GM21447 (cell line): Measurements from ENCODE around the gene DDAH1.

Experiments
- ATAC-seq: cut with Tn5 transposase; IDR thresholded peaks from one replicate; pipeline ENCODE4 v1.9.1; 2021; ENCODE audit not compliant: unreplicated experiment

Gene DDAH1

DNA sequence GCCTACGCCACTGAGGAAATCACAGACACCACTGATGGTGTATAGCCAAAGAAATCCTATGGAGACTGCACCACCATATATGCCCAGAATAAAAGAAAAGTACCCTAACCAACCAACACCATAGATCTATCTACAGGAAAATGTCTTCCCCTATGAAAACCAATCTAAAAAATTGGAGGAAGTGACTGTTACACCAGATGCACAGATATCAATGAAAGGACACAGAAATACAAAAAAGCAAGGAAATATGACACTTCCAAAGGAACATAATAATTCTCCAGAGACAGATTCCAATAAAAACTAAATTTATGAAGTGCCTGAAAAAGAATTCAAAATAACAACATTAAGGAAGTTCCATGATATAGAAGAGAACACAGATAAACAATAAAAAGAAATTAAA, 131.8 kb downstream of the DDAH1 start:
- ATAC-seq, result no peak

DNA sequence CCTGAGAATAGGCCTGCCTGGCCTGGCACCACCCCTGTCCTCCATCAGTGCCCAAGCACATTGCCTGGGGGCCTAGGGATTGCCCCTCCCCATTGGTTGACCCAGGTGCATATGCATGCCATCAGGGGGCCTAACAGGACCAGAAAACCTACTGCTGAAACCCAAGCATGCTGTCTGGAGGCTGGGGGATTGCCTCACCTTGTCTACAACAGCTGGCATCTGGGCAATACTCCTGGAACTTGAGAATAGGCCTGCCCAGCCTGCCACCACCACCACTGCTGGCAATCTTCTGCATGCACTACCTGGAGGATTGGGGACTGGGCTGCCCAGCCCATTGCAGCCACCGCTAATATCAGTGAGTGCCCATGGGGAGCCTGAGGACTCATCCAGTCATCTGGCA, 132.4 kb downstream of the DDAH1 start:
- ATAC-seq, result no peak

DNA sequence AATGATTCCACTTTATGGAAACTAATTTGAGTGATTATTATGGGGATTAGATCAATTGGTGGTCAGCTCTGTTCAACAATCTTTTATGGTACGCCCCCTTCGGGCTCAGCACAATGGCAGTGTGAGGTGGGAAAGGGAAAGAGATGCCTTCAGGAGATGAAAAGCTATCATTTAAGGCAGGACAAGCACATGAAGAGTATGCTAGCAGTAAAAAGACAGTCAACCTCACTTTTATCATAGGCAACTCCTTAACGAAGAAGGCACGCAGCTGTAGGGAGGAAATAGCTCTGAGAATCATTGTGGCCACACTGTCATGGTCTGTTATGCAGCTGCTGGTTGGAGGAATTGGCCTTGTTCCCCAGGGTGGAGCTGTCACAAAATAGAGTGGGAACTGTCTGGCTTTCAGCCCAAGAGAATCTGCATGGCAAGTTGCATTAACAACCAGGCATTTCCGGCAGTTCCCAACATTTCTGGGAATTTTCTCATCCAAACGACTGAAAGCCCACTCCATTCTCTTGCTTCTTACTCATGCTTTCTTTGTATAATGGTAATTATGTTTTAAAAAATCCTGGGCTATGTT, 134.2 kb downstream of the DDAH1 start:
- ATAC-seq, result no peak

DNA sequence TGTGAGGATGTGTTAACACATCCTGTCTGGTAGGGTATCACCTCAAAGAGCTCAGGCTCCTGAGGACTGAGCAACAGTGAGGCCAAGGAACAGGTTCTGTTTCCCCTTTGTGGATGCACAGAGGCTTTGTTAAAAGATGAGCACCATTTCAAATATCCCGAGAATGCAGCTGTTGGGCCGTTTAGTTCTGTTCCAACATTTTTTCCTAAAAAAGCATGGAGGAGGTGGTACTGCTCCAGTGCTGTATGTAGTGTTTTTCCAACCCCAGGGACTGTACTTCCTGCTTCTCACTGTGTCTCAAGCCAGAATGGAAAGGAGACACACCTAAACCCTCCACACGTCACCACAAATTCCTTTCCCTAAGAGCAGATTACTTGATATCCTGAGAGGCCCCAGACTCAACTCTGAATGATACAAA, 134.7 kb downstream of the DDAH1 start:
- ATAC-seq, result no peak

DNA sequence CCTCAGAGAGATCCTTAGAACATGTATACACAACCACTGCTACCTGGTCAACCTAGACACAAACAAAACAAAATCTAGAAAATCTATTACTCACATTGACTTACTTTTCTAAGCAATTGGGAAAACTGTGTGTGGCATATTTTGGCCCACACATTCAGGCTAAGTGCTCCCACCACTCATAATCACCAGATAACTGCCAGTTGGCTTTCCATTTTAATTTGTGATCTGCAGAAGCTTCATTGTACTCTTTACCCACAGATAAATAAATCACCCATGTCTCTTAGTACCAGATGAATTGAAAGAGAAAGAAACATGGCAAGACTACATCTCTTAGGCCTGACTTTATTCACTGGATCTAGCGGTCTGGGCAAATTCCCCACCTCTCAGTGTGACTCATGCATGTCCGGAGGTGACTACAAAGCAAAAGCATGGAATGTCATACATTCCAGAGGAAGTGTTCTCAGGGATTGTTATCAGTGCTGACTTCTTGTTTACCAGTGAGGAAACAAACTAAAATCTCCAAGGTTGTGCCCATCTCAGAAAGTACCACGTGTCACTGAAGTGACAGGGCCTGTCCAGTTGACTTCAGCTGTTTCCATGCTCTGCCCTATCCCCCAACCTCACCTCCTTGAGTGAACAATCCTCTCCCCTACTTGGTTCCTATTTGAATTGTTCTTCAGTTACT, 136.1 kb downstream of the DDAH1 start:
- ATAC-seq, result no peak

DNA sequence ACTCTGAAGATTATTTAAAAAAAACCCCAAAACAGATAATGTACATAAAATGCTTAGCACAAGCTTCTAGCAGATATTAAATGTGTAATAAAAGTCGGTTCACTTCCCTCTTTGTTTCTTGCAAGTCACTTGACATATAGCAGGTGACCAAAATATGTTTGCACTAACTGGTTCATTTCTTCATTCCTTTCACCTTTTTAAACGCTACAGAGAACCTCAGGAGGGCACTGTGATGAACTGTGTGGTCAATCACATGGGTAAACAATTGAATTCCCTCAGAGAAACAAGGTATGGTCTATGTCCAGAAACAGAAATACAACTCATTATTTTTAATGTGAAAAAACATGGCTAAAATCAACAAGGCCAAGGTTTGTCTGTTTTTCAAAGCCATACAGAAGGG, 137.2 kb downstream of the DDAH1 start:
- no peak for ATAC-seq

DNA sequence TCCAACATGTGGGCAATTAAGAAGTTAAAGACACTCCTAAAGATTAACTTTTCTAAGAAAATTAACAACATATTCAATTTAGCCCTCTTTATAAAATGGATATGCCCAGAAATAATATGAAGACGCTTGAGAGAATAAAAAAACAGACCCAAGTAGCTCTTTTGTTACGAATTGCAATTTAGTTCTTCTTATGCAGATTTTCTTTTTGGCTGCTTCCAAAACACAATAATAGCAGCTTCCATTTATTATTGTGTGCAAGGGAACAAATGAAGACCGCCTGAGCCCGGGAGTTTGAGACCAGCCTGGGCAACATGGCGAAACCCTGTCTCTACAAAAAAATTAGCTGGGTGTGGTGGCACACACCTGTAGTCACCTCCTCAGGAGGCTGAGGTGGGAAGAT, 138.1 kb downstream of the DDAH1 start:
- no peak for ATAC-seq

DNA sequence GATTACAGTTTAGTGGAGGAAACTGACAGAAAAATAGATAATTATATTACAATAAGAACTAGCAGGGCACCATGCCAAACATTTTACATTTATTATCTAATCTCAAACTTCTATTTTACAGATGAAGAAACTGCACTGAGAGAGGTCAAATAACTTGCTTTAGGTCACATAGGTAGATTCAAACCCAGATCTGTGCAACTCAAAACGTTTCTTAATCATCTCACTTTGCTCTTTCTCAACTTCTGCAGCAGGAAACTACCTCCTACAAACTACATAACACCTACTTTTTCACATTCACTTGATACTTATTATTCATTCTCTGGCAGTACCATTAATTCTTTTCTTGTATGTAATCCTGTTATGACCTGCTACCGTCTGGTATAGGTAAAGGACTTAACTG, 138.6 kb downstream of the DDAH1 start:
- no peak for ATAC-seq

DNA sequence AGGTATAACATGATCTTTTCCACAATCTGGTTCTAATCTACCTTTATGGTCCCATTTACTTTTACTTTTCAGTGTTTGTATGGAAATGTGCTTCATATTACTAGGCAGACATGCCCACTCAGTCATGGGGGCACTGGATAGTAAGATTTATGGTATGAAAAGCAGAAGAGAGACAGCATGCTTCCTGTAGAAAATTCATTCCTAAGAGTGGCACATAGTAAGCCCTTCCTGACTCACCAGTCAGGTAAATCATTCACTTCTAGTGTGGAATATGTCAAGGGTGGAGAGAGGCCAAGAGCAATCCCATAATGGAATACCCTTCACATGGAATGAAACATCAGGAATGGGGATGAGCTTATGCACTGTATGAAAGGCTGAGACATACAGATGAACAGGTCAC, 139.0 kb downstream of the DDAH1 start:
- no peak for ATAC-seq

DNA sequence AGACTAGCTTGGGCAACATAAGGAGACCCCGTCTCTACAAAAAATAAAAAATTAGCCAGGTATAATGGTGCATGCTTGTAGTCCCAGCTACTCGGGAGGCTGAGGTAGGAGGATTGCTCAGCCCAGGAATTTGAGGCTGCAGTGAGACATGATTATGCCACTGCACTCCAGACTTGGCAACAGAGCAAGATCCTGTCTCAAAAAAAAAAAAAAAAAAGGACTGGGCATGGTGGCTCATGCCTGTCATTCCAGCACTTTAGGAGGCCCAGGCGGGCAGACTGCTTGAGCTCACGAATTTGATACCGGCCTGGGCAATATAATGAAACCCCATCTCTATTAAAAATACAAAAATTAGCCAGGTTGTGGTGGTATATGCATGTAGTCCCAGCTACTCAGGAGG, 141.2 kb downstream of the DDAH1 start:
- no peak for ATAC-seq

DNA sequence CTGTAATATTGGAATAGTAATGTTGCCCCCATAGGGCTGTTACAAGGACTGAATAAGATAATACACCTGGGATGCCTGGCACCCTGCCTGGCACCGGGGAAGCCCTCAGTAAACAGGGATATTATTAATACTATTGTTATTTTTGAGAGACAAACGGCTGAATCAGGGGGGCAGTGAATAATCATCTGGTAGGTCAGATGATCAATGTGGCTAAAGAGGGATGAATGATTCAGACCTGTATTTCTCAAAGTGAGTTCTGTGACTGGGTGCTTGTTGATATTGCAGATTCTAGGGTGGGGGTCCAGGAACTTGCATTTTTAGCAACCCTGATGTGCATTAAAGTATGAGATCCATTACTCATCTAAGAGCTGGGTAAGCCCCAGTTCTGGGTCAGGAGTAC, 142.3 kb downstream of the DDAH1 start:
- no peak for ATAC-seq

DNA sequence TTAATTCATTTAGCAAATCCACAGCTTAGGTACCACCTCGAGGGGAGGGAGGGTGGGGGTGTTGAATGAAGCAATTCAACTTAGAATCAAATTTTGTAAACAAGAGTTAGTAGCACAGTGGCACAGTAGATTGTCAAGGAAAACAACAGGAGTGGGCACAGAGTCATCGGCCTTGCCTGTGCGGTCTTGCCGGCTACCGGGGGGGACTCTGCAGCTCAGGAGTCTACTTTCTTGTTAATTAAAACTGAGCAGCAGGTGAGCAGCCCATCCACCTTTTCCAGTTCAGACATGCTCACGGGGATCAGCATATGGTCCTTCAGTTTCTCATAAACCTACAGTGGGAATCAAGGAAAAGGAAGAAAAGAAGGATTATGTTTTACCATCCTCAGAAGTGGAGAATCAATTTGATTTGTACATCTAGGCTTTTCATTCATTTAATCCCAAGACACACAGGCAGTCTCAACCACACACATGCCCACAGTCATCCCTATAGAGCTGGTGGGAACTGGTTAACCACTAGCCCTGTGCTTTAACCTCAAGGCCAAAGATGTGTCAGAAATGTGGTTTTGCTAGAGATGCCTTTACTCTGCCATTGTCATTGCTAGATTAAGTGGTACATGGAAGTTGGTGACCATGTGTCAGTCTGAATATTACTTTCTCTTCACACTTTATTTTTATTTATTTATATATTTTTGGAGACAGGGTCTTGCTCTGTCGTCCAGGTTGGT, 143.6 kb downstream of the DDAH1 start:
- peak; percentile 49 for ATAC-seq

DNA sequence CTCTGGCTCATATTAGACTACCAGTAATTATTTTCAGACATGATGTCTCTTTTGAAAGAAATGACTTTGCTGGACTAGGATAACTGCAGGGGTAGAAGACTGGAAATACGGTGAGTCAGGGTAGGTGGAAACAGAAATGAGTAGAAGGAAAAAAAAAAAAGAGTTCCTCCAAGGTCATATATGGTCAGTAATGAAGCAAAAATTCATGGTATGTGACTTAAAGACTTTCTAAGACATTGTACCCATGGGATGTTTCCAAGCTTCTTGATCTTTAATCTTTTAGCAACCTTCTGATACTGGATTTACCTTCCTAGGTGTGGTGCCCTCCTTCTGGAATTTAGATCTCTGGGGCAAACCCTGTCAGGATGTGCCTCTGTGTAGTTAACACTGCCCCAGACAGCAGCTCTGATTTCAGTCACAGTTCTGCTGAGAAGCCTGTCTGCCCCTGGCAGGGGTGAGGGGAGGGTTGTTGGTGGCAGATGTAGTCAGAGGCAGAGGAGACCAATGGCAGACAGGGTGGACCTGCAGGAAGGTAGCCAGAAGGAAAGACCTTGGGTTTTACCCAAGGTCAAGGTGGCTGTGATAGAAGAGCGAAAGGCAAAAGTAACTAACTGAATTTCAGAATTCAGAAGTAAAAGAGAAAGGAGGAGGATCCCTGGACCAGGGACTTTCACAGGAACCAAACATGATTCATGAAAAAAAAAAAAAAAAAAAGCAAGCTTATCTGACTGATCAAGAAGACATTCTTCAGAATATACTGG, 144.4 kb downstream of the DDAH1 start:
- ATAC-seq, result no peak

DNA sequence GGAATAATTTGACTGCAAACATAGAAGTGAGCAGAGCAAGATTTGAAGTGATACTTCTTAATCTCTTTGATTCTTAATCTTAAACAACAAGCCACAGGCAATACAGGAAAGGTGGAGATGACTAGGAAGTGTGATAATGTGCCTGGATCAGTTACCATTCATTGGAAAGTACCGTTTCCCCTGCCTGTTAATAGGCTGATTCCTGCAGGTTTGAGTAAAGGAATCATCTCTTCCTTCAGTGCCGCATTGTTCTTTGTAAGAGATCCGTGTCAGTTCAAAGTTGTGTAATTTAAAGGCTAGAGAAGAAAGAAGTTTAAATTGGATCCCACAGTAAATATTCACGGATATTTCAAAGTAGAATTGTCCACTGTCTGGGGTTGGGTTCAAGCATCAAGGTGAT, 145.0 kb downstream of the DDAH1 start:
- ATAC-seq, result no peak

DNA sequence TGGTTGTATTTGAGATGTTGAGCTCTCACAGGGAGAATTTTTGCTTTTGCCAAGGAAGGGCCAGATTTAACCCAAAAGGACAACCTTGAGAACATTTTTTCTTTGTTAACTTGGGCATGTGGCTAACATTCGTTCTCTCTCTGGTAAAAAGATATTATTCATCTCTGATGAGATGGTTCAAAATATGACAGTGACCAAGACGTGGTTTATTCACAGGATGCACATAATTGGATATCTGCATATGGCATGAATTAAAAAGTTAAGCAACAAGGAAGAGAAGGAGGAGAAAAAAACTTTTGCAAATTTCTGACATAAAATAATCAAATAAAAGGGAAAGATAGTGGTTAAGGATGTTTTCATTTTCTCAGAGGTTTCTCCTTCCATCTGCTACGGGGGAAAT, 145.5 kb downstream of the DDAH1 start:
- ATAC-seq, result no peak

DNA sequence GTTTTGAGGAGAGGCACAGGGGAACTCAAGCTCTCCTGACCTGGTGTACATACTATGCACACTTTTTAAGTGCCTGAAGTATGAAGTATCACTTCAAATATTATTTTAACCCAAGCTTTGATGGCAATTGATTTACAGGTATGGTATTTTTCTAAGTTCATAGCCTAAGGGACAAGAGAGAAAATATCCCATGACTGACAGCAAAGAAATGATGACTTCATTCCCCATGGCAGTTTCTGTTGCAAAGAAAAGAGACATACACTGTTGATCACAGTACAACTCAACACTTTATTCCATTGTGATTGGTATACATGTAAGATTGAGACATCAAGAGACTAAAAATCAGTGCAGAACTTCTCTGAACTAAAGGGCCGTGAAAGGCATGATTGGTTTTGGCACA, 146.7 kb downstream of the DDAH1 start:
- no peak for ATAC-seq

DNA sequence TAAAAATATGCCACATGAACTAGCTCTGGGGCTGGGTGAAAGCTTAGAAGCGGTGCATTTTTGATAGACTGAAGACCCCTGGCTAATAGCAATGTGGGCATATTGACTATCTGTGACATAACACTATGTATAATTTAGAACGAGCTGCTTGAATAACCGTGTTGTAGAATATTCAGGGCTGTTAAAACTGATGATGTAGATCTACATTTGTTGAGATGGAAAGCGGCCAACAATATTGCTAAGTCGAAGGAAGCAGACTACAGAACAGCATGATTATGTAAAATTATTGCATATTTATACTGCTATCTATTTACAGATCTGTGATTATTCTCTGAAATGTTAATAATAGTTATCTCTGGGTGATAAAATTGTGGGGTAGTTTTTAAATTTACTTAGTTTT, 147.4 kb downstream of the DDAH1 start:
- no peak for ATAC-seq

DNA sequence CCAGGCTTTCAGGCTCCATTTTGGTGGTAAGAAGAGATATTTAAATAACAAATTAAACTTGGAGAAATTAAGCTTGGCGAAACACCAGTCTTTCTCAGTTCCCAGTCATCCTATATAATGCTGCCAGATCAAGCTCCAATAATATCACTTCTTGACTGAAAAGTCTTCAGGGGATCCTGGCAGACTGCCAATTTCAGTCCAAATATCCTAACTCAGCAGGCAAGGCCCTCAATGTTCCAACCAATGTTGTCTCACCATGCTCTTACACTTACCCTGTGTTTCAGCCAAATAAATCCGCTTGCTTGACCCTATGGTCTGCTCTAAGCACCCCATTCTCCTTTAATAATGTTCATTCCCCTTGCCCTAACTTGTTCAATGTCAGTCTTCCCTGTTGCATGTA, 148.6 kb downstream of the DDAH1 start:
- no peak for ATAC-seq

DNA sequence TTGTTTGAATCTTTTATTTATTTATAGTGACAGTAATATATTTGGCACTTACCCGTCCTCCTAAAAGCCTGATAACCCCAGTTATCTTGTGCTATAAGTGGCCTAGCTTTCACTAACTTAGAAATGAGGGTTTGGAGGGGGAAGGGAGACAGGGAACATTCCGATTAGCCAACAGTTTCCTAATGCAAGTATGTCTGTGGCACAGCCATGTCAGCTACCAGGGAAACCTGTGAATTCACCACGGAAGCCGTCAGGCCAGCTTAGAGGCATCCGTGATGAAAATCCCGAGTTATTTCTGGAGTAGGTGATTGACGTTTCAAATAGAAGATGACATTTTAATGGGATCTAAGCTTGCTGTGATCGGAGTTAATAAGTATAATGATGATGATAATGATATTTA, 149.2 kb downstream of the DDAH1 start:
- ATAC-seq, result no peak

DNA sequence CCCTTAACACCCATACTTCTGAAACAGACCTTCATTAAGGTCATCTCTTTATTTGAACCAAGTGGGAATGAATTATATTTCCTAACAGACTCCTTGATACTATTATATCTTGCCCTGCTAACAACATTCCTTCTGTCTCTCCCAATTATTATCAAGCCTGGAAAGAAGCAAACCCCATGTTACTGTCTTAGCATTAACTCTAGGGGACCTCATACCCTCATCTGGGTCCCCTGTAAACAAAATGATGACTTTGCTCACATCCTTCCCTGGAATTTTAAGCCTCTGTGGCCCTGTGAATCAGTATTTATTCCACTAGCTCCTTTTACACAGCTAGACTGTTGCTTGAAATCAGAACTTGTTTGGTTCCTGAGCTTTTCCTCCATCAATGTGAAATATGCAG, 150.2 kb downstream of the DDAH1 start:
- no peak for ATAC-seq

DNA sequence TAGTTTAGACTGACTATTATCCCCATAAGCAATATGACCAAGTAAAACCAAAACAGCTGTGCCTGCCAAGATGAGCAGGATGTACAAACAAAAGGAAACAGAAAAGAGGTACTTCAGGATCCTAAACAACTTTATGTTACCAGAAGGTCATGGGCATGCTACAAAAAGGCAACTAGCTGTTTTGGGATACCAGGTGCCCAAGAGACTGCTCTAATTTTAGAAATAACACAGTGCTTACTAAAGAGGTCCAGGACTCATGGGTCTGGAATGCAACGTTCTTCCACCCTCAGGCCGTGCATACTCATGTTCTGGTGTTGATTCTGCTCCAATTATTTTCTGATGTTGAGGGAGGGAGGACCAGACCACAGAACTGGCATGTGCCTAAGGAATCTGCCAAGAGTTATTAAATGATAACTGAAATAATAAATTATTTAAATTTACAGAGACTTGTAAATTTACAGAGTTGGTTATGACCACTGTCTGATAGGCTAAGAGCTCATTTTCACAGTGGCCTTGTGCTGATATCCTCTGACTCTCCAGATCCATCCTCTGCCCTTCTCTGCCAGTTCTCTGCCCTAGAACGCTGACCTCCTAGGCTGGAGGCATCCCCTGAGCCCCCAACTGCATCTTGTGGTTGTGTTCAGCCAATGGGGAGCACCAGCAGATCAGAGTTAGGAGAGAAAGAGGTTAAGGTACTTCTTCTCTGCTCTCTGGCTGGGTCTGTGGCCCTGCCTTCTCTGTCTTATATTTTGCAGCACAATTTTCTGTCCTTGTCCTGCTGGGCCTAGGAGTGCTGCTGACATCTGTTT, 150.9 kb downstream of the DDAH1 start:
- no peak for ATAC-seq
